Measurements from ENCODE around the gene GPR173. TPM values are rescaled to one million over a fixed set of nuclear protein-coding genes. Genes with fewer than 3 reads are reported as not detected.

The GPR173 gene
- total RNA-seq, 1 experiment from 2014 or later: 7.3 TPM

DNA sequence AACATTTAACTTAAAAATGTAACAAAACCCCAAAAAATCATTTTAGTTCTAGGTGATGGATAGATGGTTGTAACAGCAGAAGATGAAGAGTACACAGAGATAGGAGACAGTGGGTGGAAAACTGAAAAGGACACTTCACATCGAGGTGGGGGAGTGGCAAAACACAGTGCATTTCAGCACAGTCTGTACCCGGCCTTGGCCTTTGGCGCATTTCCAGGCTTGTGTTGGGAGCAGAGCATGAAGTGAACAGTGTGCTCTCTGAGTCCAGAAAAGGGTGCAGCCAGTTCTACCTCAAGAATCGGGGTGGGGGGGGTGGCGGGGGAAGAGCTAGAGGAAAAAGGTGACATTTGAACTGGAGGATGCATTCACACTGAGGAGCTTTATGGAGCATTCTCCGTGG lies 37.9 kb downstream of the GPR173 start (continued):
- TF ChIP-seq, protein P1, sequence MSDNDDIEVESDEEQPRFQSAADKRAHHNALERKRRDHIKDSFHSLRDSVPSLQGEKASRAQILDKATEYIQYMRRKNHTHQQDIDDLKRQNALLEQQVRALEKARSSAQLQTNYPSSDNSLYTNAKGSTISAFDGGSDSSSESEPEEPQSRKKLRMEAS (CRISPR knock-in tag; IDR thresholded peaks at IDR 0.05): no peak
- TF ChIP-seq GTF2I (CRISPR knock-in tag; conservative IDR thresholded peaks at IDR 0.05) (no peak), TEAD4 (CRISPR knock-in tag; IDR thresholded peaks at IDR 0.05) (no peak), KAT7 (CRISPR knock-in tag; IDR thresholded peaks at IDR 0.05; ENCODE audit: borderline replicate concordance) (no peak), ZNF219 (CRISPR knock-in tag; IDR thresholded peaks at IDR 0.05; ENCODE audit: borderline replicate concordance) (no peak), ESRRA (CRISPR knock-in tag; IDR thresholded peaks at IDR 0.05; ENCODE audit: borderline replicate concordance) (no peak), ELF4 (CRISPR knock-in tag; IDR thresholded peaks at IDR 0.05; ENCODE audit: low read depth) (no peak)
- TF ChIP-seq, protein P2, sequence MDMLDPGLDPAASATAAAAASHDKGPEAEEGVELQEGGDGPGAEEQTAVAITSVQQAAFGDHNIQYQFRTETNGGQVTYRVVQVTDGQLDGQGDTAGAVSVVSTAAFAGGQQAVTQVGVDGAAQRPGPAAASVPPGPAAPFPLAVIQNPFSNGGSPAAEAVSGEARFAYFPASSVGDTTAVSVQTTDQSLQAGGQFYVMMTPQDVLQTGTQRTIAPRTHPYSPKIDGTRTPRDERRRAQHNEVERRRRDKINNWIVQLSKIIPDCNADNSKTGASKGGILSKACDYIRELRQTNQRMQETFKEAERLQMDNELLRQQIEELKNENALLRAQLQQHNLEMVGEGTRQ (CRISPR knock-in tag; IDR thresholded peaks at IDR 0.05): no peak

- no peaks in the 10 kb centered on the region for H3K27me3 Mint-ChIP-seq (ENCODE audit: low read depth)
- peak overlapping the region; percentile 63 for H3K27ac Mint-ChIP-seq
Measured at GRCh38 chrX:53087388-53087831, 38.8 kb downstream of the GPR173 start.

More at GRCh38 chrX:53087388-53087831, 38.8 kb downstream of the GPR173 start:
- Mint-ChIP-seq H3K36me3 (peaks cover 21% of the 10 kb centered on the region), H3K9me3 (no peaks in the 10 kb centered on the region), H3K4me1 (peaks cover 15% of the 10 kb centered on the region), H3K4me3 (peak overlapping the region; percentile 93)
- no peak for DNase-seq (ENCODE audit: low spot score)
- TF ChIP-seq, protein P3, sequence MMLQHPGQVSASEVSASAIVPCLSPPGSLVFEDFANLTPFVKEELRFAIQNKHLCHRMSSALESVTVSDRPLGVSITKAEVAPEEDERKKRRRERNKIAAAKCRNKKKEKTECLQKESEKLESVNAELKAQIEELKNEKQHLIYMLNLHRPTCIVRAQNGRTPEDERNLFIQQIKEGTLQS (CRISPR knock-in tag; conservative IDR thresholded peaks at IDR 0.05): no peak
- TF ChIP-seq E2F4 (CRISPR knock-in tag; IDR thresholded peaks at IDR 0.05; ENCODE audit: borderline replicate concordance, low read depth) (no peak), ZBTB21 (CRISPR knock-in tag; IDR thresholded peaks at IDR 0.05; ENCODE audit: borderline replicate concordance) (no peak), AFF4 (CRISPR knock-in tag; IDR thresholded peaks at IDR 0.05; ENCODE audit: borderline replicate concordance) (no peak), NFE2L1 (CRISPR knock-in tag; IDR thresholded peaks at IDR 0.05) (no peak), SMAD4 (CRISPR knock-in tag; IDR thresholded peaks at IDR 0.05) (no peak), ZNF423 (CRISPR knock-in tag; IDR thresholded peaks at IDR 0.05) (no peak), USF1 (CRISPR knock-in tag; IDR thresholded peaks at IDR 0.05) (no peak), ZNF121 (CRISPR knock-in tag; IDR thresholded peaks at IDR 0.05) (no peak), HMGA2 (CRISPR knock-in tag; IDR thresholded peaks at IDR 0.05) (no peak), TP53 (CRISPR knock-in tag; IDR thresholded peaks at IDR 0.05) (no peak), IRF2 (CRISPR knock-in tag; IDR thresholded peaks at IDR 0.05; ENCODE audit: borderline replicate concordance, low read depth) (no peak)
- TF ChIP-seq, protein P4, sequence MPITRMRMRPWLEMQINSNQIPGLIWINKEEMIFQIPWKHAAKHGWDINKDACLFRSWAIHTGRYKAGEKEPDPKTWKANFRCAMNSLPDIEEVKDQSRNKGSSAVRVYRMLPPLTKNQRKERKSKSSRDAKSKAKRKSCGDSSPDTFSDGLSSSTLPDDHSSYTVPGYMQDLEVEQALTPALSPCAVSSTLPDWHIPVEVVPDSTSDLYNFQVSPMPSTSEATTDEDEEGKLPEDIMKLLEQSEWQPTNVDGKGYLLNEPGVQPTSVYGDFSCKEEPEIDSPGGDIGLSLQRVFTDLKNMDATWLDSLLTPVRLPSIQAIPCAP (CRISPR knock-in tag; IDR thresholded peaks at IDR 0.05): no peak
- POLR2A ChIA-PET: no interaction called here
- CTCF ChIA-PET: interaction anchor here (1.2 kb wide), 1 partner anchor 15 kb away, joined by 3 read pairs; no protein-coding TSS in a partner anchor
- ATAC-seq: no peak

Measured in WTC11 (cell line).